ENCODE measurements around the gene LAT. TPM values are rescaled to one million over a fixed set of nuclear protein-coding genes. Genes with fewer than 3 reads are reported as not detected.

The LAT gene, protein sequence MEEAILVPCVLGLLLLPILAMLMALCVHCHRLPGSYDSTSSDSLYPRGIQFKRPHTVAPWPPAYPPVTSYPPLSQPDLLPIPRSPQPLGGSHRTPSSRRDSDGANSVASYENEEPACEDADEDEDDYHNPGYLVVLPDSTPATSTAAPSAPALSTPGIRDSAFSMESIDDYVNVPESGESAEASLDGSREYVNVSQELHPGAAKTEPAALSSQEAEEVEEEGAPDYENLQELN
- total RNA-seq: 10 to 100 TPM in 1 of 4 donors, 1 to 10 TPM in 3; 5.6 to 39.6 (median 8.4) TPM

DNA sequence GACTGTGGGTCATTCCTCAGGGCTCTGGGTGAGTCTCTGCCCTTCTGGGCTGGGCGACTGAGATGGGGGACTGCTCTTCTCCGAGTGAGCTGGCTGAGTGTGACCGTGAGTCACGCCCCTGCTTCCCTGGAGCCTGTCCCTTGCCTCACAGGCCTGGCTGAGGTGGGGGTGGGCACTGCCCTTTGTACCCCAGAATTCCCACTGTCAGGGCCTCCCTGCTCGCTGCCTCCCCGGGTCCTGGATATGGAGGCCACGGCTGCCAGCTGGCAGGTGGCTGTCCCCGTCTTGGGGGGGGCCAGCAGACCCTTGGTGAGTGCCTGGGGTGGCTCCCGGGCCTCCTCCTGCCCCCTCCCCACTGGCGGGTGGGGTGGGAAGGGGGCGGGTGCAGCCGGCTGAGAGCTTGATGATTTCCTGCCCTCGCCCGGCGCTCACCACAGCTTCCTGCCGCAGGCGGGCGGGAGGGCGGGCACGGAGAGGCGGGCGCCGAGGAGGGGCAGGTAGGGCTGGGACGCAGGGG, at the start of gene LAT:
Gene LAT (plus strand): TSS at position 434 of the 517 bp plus-strand sequence. CDS start 366 bp downstream, outside the sequence.
- Histone ChIP-seq H3K27ac (peak within 1 kb of the TSS; percentile 48 to 62 (median 56)), H3K36me3 (peaks cover 0 to 26% (median 13%) of the 10 kb centered on the region in 4 donors), H3K9me3 (no peaks in the 10 kb centered on the region), H3K27me3 (no peaks in the 10 kb centered on the region), H3K4me3 (peak within 1 kb of the TSS in 2 of 4 donors; percentile 15 to 41), H3K4me1 (peaks cover 0 to 4% (median 0%) of the 10 kb centered on the region in 4 donors)
- in situ Hi-C loops (cut with MboI; ENCODE audit: low pct_ligation_motif_present in 1 of 4, low pct_unique_long_range_greater_than_20kb in 1 of 4, low sequenced_read_pairs in 3 of 4): no loop called here
- intact Hi-C loops (cut with DNase I; ENCODE audit: low total_unique reads): no loop called here
- 56% methylated on average over 17 of the region's 24 CpGs; no CpG with 5 or more reads in 1 of the 2 donors for WGBS, 2 donors (ENCODE audit: low coverage in 1 of 2)
- TF ChIP-seq, protein P1, sequence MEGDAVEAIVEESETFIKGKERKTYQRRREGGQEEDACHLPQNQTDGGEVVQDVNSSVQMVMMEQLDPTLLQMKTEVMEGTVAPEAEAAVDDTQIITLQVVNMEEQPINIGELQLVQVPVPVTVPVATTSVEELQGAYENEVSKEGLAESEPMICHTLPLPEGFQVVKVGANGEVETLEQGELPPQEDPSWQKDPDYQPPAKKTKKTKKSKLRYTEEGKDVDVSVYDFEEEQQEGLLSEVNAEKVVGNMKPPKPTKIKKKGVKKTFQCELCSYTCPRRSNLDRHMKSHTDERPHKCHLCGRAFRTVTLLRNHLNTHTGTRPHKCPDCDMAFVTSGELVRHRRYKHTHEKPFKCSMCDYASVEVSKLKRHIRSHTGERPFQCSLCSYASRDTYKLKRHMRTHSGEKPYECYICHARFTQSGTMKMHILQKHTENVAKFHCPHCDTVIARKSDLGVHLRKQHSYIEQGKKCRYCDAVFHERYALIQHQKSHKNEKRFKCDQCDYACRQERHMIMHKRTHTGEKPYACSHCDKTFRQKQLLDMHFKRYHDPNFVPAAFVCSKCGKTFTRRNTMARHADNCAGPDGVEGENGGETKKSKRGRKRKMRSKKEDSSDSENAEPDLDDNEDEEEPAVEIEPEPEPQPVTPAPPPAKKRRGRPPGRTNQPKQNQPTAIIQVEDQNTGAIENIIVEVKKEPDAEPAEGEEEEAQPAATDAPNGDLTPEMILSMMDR (IDR thresholded peaks at IDR 0.05): no peak
- TF ChIP-seq POLR2AphosphoS5 (IDR thresholded peaks at IDR 0.05): no peak
- no peak for TF ChIP-seq POLR2A (IDR thresholded peaks at IDR 0.05)
- peak; percentile 56 for DNase-seq

DNA sequence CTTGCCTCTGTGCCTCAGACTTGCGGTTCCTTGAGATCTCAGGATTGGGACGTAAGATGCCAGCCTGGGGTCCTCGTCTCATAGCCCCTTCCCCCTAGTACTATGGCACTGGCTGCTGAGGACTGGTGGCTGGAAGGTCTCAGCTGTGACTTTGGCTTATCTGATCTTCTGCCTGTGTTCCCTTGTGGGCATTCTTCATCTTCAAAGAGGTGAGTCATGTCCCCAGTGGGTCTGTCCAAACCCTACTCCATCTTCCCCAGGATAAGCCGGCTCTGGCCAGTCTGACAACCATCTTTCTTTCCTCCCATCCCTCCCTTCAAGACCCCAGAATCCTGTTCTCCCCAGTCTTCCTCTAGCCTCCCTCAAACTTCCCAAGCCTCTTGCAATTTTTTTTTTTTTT, 49.5 kb upstream of the LAT start:
- H3K27me3 ChIP-seq: no peaks in the 10 kb centered on the region

DNA sequence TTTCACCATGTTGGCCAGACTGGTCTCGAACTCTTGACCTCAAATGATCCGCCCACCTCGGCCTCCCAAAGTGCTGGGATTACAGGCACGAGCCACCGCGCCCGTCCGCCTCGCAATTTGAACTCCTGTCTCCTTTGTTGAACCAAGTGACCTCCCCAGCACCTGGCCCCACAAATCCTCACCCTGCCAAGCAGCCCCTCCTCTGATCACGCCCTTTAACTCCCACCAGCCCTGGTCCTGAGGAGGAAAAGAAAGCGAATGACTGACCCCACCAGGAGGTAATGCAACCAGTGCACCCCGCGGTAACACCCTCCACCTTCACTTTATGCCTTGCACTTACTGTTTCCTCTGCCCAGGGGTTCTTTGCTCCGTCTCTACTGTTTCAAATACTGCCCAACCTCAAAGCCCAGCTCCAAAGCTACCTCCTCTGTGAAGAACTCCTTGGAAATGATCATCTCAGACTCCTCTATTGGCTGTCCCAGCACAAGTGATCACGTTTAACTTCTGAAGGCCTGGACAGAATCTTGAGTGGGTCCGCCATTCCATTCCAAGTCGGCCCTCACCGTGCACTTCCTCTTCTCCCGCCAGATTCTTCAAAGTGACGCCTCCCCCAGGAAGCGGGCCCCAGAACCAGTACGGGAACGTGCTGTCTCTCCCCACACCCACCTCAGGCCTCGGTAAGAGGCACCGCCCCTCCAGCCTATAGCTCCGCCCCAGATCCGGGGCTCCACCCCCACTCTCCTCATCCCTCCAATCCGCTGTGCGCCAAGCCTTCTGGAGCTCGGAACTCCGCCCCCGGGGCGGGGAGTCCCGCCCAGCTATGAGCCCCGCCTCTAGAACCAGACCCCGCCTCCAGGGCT, 48.7 kb upstream of the LAT start:
- no peaks in the 10 kb centered on the region for H3K9me3 ChIP-seq
- TF ChIP-seq POLR2AphosphoS5 (IDR thresholded peaks at IDR 0.05): no peak
- TF ChIP-seq, protein P1 (IDR thresholded peaks at IDR 0.05): no peak
- no peak for TF ChIP-seq EP300 (IDR thresholded peaks at IDR 0.05; ENCODE audit: low read depth)
- TF ChIP-seq POLR2A (IDR thresholded peaks at IDR 0.05): no peak
- H3K4me1 ChIP-seq: peaks cover 0 to 6% (median 2%) of the 10 kb centered on the region in 4 donors
- H3K27me3 ChIP-seq: no peaks in the 10 kb centered on the region
- 25 to 43% methylated on average over 4 to 23 of the region's 36 CpGs for WGBS, 2 donors (ENCODE audit: low coverage in 1 of 2)
- intact Hi-C loops (cut with DNase I; ENCODE audit: low total_unique reads): loop anchor here (2.0 kb wide), 1 partner anchor 57 kb away; the partner anchor contains the start of gene ATP2A1
- peak; percentile 89 for DNase-seq
- no peaks in the 10 kb centered on the region for H3K36me3 ChIP-seq
- peak overlapping the region in 1 of 4 donors; percentile 10 for H3K27ac ChIP-seq
- in situ Hi-C loops (cut with MboI; ENCODE audit: low pct_ligation_motif_present in 1 of 4, low pct_unique_long_range_greater_than_20kb in 1 of 4, low sequenced_read_pairs in 3 of 4): no loop called here
- peak overlapping the region in 2 of 4 donors; percentile 13 to 36 for H3K4me3 ChIP-seq

More for the DNA sequence above, 49.5 kb upstream of the LAT start:
- Histone ChIP-seq H3K4me1 (peaks cover 0 to 6% (median 2%) of the 10 kb centered on the region in 4 donors), H3K9me3 (no peaks in the 10 kb centered on the region), H3K36me3 (no peaks in the 10 kb centered on the region), H3K4me3 (no peak overlapping the region), H3K27ac (no peak overlapping the region)
- TF ChIP-seq EP300 (IDR thresholded peaks at IDR 0.05; ENCODE audit: low read depth) (no peak), POLR2A (IDR thresholded peaks at IDR 0.05) (no peak), POLR2AphosphoS5 (IDR thresholded peaks at IDR 0.05) (no peak)
- TF ChIP-seq, protein P1 (IDR thresholded peaks at IDR 0.05): no peak
- no peak for DNase-seq
- 93% methylated on average over 4 of the region's 4 CpGs; no CpG with 5 or more reads in 1 of the 2 donors for WGBS, 2 donors (ENCODE audit: low coverage in 1 of 2)
- in situ Hi-C loops (cut with MboI; ENCODE audit: low pct_ligation_motif_present in 1 of 4, low pct_unique_long_range_greater_than_20kb in 1 of 4, low sequenced_read_pairs in 3 of 4) (no loop called here), intact Hi-C loops (cut with DNase I; ENCODE audit: low total_unique reads) (loop anchor here (2.0 kb wide), 1 partner anchor 57 kb away; the partner anchor contains the start of gene ATP2A1)

DNA sequence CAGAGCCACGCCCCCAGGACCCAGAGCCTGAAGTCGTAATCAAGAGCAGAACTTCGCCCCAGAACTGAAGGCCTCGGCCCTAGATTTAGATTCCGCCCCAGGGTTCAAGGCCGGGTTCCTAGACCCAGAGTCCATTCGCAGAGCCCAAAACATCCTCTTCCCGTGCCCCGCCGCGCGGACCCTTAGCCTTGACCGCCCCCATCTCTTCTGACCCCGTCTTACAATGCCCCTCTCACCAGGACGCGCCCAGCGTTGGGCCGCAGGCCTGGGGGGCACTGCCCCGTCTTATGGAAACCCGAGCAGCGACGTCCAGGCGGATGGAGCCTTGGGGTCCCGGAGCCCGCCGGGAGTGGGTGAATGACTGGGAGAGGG, 48.1 kb upstream of the LAT start:
- no peaks in the 10 kb centered on the region for H3K9me3 ChIP-seq
- H3K4me3 ChIP-seq: no peak overlapping the region
- no peak for DNase-seq
- intact Hi-C loops (cut with DNase I; ENCODE audit: low total_unique reads) (no loop called here), in situ Hi-C loops (cut with MboI; ENCODE audit: low pct_ligation_motif_present in 1 of 4, low pct_unique_long_range_greater_than_20kb in 1 of 4, low sequenced_read_pairs in 3 of 4) (no loop called here)
- H3K27ac ChIP-seq: no peak overlapping the region
- no peaks in the 10 kb centered on the region for H3K27me3 ChIP-seq
- TF ChIP-seq POLR2A (IDR thresholded peaks at IDR 0.05) (no peak), EP300 (IDR thresholded peaks at IDR 0.05; ENCODE audit: low read depth) (no peak), POLR2AphosphoS5 (IDR thresholded peaks at IDR 0.05) (no peak)
- TF ChIP-seq, protein P1 (IDR thresholded peaks at IDR 0.05): no peak
- no peaks in the 10 kb centered on the region for H3K36me3 ChIP-seq
- H3K4me1 ChIP-seq: peaks cover 0 to 6% (median 2%) of the 10 kb centered on the region in 4 donors
- WGBS, 2 donors (ENCODE audit: low coverage in 1 of 2): 84% methylated on average over 25 of the region's 26 CpGs; no CpG with 5 or more reads in 1 of the 2 donors
